Renal cortex interstitium (tissue), 11 donors: ENCODE results near the gene CTSO. TPM values are rescaled to one million over a fixed set of nuclear protein-coding genes. Genes with fewer than 3 reads are reported as not detected.
"Not testable (repeated sequence)": the region's sequence is repeated elsewhere in the genome, so short reads cannot be mapped to it uniquely, and the experiment has no call there.

Experiments used
- DNase-seq, 11 donors: peaks; one replicate each; pipeline ENCODE4 v3.0.0-alpha.2; 2013; ENCODE audit warnings: low read depth in 9 of 11, low spot score in 4 of 11; ENCODE audit errors: extremely low read depth in 1 of 11
- polyA plus RNA-seq, 3 donors: library from polyadenylated mRNA; unstranded; fragments of 120-200 nt; gene quantifications; one replicate each; pipeline ENCODE4 v1.2.1, GENCODE V29; 2013; ENCODE audit not compliant: insufficient read length in 3 of 3

CTSO gene
- polyA plus RNA-seq, 3 donors: 36.0 to 44.0 (median 40.8) TPM

- no peak for DNase-seq
Observed at GRCh38 chr4:155930330-155930729, 23.3 kb downstream of the CTSO start.

- DNase-seq: no peak
Observed at GRCh38 chr4:155929833-155930232, 23.8 kb downstream of the CTSO start.

- no peak for DNase-seq
Observed at GRCh38 chr4:155924637-155925036, 29.0 kb downstream of the CTSO start.

- no peak for DNase-seq
Observed at GRCh38 chr4:155921597-155921996, 32.1 kb downstream of the CTSO start.

- DNase-seq: no peak
Observed at GRCh38 chr4:155914782-155915181, 38.9 kb downstream of the CTSO start.

GRCh38 chr4:155911905-155912304 lies 41.8 kb downstream of the CTSO start:
- DNase-seq: no peak

- DNase-seq: no peak
Observed at GRCh38 chr4:155909615-155910226, 43.9 kb downstream of the CTSO start.

- DNase-seq: no peak
Observed at GRCh38 chr4:155908187-155909139, 45.2 kb downstream of the CTSO start.

- no peak for DNase-seq
Observed at GRCh38 chr4:155907556-155907955, 46.1 kb downstream of the CTSO start.

- peak in 9 of 11 donors; percentile 36 to 71 (median 44) for DNase-seq
Observed at GRCh38 chr4:155906554-155907247, 47.0 kb downstream of the CTSO start.

- no peak for DNase-seq
Observed at GRCh38 chr4:155904331-155904730, 49.3 kb downstream of the CTSO start.

GRCh38 chr4:155903453-155903852 lies 50.2 kb downstream of the CTSO start, which contains the start of gene TDO2:
Gene TDO2, plus strand, starts transcription at chr4:155903696. Its CDS starts 63 bp downstream, at chr4:155903759.
- DNase-seq: no peak

GRCh38 chr4:155901013-155901412 lies 52.7 kb downstream of the CTSO start:
- DNase-seq: no peak

GRCh38 chr4:155900381-155900780 lies 53.3 kb downstream of the CTSO start:
- peak in 4 of 11 donors; percentile 14 to 43 (median 30) for DNase-seq

- DNase-seq: peak in 1 of 11 donors; percentile 22
Observed at GRCh38 chr4:155899891-155900290, 53.8 kb downstream of the CTSO start.

GRCh38 chr4:155898371-155898770 lies 55.3 kb downstream of the CTSO start:
- not testable (repeated sequence) for DNase-seq

GRCh38 chr4:155891058-155891457 lies 62.6 kb downstream of the CTSO start:
- DNase-seq: no peak

GRCh38 chr4:155889946-155890345 lies 63.7 kb downstream of the CTSO start:
- no peak for DNase-seq

- DNase-seq: no peak
Observed at GRCh38 chr4:155889031-155889793, 64.5 kb downstream of the CTSO start.
